Ovary (tissue), 9 donors: ENCODE measurements around the gene KDM2B. TPM values are rescaled to one million over a fixed set of nuclear protein-coding genes. Genes with fewer than 3 reads are reported as not detected.

ENCODE experiments used
- DNase-seq, 5 donors: peaks; one replicate each; pipeline ENCODE4 v3.0.0-alpha.2; 2019 to 2020
- H3K27ac ChIP-seq, 2 donors: fragments of 200-600 bp; one replicate each; pipeline versions ENCODE4 v1.5.1 to v1.8.0; 2019 to 2022
- H3K27me3 ChIP-seq: fragments of 200-600 bp; one replicate; pipeline ENCODE4 v1.8.0; 2022
- H3K36me3 ChIP-seq: fragments of 200-600 bp; sonication (generic); one replicate; pipeline ENCODE4 v1.5.1; 2019
- H3K4me1 ChIP-seq: one replicate; pipeline ENCODE4 v1.8.1; 2013; ENCODE audit warnings: mild to moderate bottlenecking, moderate library complexity; ENCODE audit not compliant: insufficient read depth
- H3K4me3 ChIP-seq: fragments of 200-600 bp; sonication (generic); one replicate; pipeline ENCODE4 v1.5.1; 2017
- H3K9me3 ChIP-seq, 2 donors: fragments of 200-600 bp in 1 of 2; sonication (generic) in 1 of 2; one replicate each; pipeline versions ENCODE4 v1.5.1 to v1.8.1; 2013 to 2019; ENCODE audit warnings: mild to moderate bottlenecking in 1 of 2, moderate library complexity in 1 of 2
- EP300 ChIP-seq: sonication (generic); formaldehyde crosslinking; IDR thresholded peaks from one replicate; pipeline ENCODE4 v1.6.1; 2017; ENCODE audit warnings: antibody characterized with exemption
- POLR2A ChIP-seq: fragments of 450-650 bp; IDR thresholded peaks from one replicate; pipeline ENCODE4 v1.6.1; 2017; ENCODE audit warnings: antibody characterized with exemption, mild to moderate bottlenecking, moderate library complexity
- WGBS, 3 donors: extraction: QIAGEN DNeasy Blood & Tissue Kit in 1 of 3; methylation state at CpG; one replicate each; pipeline versions ENCODE4 v1.1.5 to v1.1.7; 2013 to 2017; 5-methylcytosine and 5-hydroxymethylcytosine counted together
- intact Hi-C, 4 donors: fragments of 100-400 bp; cut with DNase I; formaldehyde crosslinking; loops; one replicate each; pipeline versions ENCODE4 v1.11.0 to v1.15.1; 2022 to 2023
- polyA plus RNA-seq, 2 donors: library from polyadenylated mRNA; stranded (reverse); fragments of 200-250 nt in 1 of 2; fragments of 350-450 nt in 1 of 2; fragmentation: Illumina TruSeq in 1 of 2; extraction: RNeasy Lipid Tissue Mini Kit (QIAGEN cat#74804) in 1 of 2; gene quantifications; one replicate each; pipeline ENCODE4 v1.2.3, GENCODE V29; 2013 to 2014
- total RNA-seq, 7 donors: library from RNA; depleted of rRNA in 2 of 7; stranded (reverse); fragments of >200 nt in 2 of 7; fragmentation: NEBNext Ultra II Directional in 3 of 7; extraction: Animal tissue kit (Norgen Biotek cat#: 25700) in 3 of 7; gene quantifications; one replicate each; pipeline versions ENCODE4 v1.1.0 to v1.2.4, GENCODE V29; 2016 to 2023
- TF ChIP-seq, protein P1 (sequence below), 3 donors: fragments of 450-650 bp in 2 of 3; fragments of 200-600 bp in 1 of 3; IDR thresholded peaks; one replicate each; pipeline versions ENCODE4 v1.5.1 to v1.8.0; 2016 to 2022; ENCODE audit warnings: antibody characterized with exemption in 3 of 3, mild to moderate bottlenecking in 1 of 3
- donor health status: DM: no; HTN: no; CAD: no; lungs with moderate emphysema.
- donor health status: DM: no; HTN: no; CAD: no.
- donor health status: Bipolar disorder and iron deficiency.
- donor health status: DM: yes; HTN: yes; CAD: no.
- donor health status: DM: no; HTN: no; CAD: no.
- donor health status: DM: yes; HTN: yes; CAD: no.

Gene KDM2B
- total and polyA plus RNA-seq, 9 donors: 13.2 to 33.6 (median 23.4) TPM

- Histone ChIP-seq H3K4me3 (peak within 1 kb of the TSS; percentile 58), H3K27ac (peak within 1 kb of the TSS; percentile 77 to 87), H3K36me3 (no peaks in the 10 kb centered on the region), H3K9me3 (no peaks in the 10 kb centered on the region), H3K27me3 (no peaks in the 10 kb centered on the region), H3K4me1 (peaks cover 2% of the 10 kb centered on the region)
- intact Hi-C loops: loop anchor here in 3 of 4 donors (5.0 to 10.0 kb wide), 5 partner anchors 49 to 129 kb away; no protein-coding TSS in a partner anchor
- 0 to 1% (median 0%) methylated on average over 51 to 92 of the region's 92 CpGs for WGBS, 3 donors
- TF ChIP-seq POLR2A (peak; percentile 59), EP300 (peak; percentile 46)
- TF ChIP-seq, protein P1, sequence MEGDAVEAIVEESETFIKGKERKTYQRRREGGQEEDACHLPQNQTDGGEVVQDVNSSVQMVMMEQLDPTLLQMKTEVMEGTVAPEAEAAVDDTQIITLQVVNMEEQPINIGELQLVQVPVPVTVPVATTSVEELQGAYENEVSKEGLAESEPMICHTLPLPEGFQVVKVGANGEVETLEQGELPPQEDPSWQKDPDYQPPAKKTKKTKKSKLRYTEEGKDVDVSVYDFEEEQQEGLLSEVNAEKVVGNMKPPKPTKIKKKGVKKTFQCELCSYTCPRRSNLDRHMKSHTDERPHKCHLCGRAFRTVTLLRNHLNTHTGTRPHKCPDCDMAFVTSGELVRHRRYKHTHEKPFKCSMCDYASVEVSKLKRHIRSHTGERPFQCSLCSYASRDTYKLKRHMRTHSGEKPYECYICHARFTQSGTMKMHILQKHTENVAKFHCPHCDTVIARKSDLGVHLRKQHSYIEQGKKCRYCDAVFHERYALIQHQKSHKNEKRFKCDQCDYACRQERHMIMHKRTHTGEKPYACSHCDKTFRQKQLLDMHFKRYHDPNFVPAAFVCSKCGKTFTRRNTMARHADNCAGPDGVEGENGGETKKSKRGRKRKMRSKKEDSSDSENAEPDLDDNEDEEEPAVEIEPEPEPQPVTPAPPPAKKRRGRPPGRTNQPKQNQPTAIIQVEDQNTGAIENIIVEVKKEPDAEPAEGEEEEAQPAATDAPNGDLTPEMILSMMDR (IDR thresholded peaks at IDR 0.05): peak in 2 of 3 donors; percentile 65 to 69
- DNase-seq: peak; percentile 97 to 99 (median 98)
Measured at GRCh38 chr12:121626087-121626852, 45.4 kb upstream of the KDM2B start, which contains the start of gene ORAI1. ORAI1 (plus strand) TSS chr12:121626530.

DNA sequence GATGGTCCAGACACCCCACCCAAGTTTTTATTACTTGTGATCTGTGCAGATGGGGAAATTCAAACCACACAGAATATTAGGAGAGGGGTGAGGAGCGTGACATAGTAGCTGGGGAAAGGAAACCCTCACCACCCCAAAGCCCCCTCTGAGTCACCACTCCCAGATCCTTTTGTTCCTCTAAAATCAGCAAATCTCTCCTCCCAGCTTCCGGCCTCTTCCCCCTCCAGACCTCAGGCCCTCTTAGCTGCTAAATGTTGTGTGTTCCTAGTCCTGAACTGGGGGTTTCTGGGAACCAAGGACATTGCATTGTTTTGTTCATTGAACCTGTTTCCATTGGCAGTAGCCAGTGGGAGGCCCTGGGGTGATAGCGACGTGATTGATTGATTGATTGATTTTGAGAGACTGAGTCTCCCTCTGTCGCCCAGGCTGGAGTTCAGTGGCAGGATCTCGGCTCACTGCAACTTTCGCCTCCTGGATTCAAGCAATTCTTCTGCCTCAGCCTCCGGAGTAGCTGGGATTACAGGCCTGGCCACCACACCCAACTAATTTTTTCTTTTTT, 39.6 kb upstream of the KDM2B start:
- Histone ChIP-seq H3K27ac (no peak overlapping the region), H3K4me1 (no peaks in the 10 kb centered on the region), H3K36me3 (no peaks in the 10 kb centered on the region), H3K27me3 (no peaks in the 10 kb centered on the region), H3K9me3 (no peaks in the 10 kb centered on the region), H3K4me3 (no peak overlapping the region)
- 84 to 88% (median 86%) methylated on average over 8 of the region's 8 CpGs for WGBS, 3 donors
- TF ChIP-seq EP300 (no peak), POLR2A (no peak)
- TF ChIP-seq, protein P1 (IDR thresholded peaks at IDR 0.05): no peak
- intact Hi-C loops: loop anchor here in 2 of 4 donors (10.0 kb wide), 2 partner anchors 66 to 86 kb away; no protein-coding TSS in a partner anchor
- DNase-seq: no peak

GRCh38 chr12:121618659-121619233, 37.9 kb upstream of the KDM2B start:
- H3K27me3 ChIP-seq: no peaks in the 10 kb centered on the region
- H3K4me3 ChIP-seq: no peak overlapping the region
- H3K36me3 ChIP-seq: no peaks in the 10 kb centered on the region
- no peak overlapping the region for H3K27ac ChIP-seq
- no peaks in the 10 kb centered on the region for H3K4me1 ChIP-seq
- 75 to 87% (median 82%) methylated on average over 5 of the region's 5 CpGs for WGBS, 3 donors
- DNase-seq: no peak
- TF ChIP-seq EP300: no peak
- no peak for TF ChIP-seq POLR2A
- TF ChIP-seq, protein P1 (IDR thresholded peaks at IDR 0.05): no peak
- intact Hi-C loops: no loop called here
- no peaks in the 10 kb centered on the region for H3K9me3 ChIP-seq

GRCh38 chr12:121614872-121615467, 34.1 kb upstream of the KDM2B start:
- Histone ChIP-seq H3K4me3 (no peak overlapping the region), H3K27me3 (no peaks in the 10 kb centered on the region), H3K27ac (no peak overlapping the region), H3K9me3 (no peaks in the 10 kb centered on the region), H3K36me3 (no peaks in the 10 kb centered on the region), H3K4me1 (peaks cover 4% of the 10 kb centered on the region)
- no peak for TF ChIP-seq EP300
- TF ChIP-seq, protein P1 (IDR thresholded peaks at IDR 0.05): no peak
- TF ChIP-seq POLR2A: no peak
- intact Hi-C loops: no loop called here
- 81 to 85% (median 85%) methylated on average over 9 of the region's 9 CpGs for WGBS, 3 donors
- no peak for DNase-seq
